ENCODE data around the gene ARL15. TPM values are rescaled to one million over a fixed set of nuclear protein-coding genes. Genes with fewer than 3 reads are reported as not detected.

The ARL15 gene
- polyA plus RNA-seq, 1 donor: 30.9 TPM

DNA sequence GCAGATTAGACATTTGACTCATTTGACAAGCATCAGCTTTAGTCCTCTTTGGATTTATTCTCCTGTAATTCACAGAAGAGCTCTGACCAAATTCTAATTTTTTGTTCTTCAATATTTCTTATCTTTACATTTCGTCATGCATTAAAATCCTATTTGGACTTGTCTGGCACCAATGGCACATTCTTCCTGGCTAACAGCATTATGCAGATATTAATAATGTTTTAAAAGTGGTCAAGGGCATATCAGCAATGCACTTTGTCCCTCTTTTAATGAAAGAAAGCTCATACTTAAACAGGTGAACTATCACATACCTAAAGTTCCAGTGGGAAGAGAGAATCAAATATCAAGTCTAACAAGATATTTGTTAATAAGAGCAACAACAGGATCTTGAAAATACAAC lies 270.4 kb downstream of the ARL15 start:
- no peak for DNase-seq

DNA sequence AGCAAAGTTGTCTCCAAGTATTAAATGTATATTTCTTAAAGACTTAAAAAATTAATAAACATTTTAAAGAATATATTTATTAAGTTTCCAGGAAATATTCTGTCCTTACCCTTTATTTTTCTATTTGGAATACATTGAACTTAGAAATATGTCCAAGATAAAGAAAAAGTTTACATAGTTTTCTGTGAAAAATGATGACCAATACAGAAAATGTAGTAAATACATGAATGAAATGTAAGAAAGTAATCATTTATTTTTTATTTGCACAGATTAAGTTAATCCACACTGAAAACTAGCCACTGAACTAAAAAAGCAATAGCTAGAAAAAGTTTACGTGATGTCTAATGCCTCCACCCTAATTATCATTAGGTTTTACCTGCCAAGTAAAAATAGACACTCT lies 273.2 kb downstream of the ARL15 start:
- no peak for DNase-seq

DNA sequence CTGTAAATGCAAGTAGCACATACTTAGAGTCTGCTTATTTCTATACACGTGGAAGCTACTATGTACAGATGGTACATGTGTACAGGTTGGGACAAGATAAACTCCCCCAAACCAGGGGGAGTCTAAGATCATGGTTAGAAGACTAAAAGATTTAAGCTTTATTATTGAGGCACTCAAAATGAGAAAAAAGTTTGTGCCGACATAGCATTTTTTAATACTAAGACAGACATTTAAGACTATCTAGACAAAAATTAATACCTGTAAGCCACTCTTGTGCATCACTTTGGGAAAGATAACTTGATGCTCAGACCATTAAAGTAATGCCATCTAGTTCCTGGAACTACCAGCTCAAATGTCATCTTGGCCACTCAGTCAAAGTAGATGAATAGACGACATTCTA lies 279.4 kb downstream of the ARL15 start:
- DNase-seq: no peak

DNA sequence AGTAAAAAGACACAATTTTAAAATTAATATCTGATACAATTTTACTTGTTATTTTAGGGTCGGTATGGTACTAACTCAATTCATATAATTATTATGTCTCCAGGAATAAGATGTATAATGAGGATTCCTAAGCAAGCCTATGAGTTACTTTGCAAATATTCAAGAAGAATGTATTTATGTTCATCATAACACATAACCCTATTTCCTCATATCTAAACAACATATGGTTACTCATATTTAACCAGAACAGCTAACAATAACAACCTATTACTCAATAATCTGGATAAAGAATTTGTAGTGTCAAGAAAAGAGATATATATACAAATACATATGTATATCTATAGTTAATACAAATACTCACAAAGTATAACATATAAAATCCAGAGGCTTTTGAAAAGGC lies 285.9 kb downstream of the ARL15 start:
- no peak for DNase-seq

DNA sequence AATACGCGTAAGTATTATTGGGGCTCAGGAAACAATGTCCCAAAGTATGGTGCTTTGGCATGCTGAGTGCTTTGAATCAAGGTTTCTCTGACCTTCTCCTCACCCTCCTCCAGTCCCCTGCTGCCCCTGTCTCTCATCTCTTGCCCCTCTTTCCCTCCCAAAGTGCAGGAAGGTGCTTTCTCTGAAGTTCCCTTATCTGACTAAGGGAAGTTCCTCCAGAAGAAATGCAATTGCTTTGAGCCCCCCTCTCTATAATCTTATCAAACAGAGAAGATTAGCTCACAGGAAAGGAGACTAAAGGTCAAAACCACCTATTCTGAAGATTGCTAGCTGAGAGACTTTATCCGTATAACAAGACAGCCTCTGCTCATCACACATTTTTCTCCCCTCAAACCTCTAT lies 288.1 kb downstream of the ARL15 start:
- DNase-seq: no peak

DNA sequence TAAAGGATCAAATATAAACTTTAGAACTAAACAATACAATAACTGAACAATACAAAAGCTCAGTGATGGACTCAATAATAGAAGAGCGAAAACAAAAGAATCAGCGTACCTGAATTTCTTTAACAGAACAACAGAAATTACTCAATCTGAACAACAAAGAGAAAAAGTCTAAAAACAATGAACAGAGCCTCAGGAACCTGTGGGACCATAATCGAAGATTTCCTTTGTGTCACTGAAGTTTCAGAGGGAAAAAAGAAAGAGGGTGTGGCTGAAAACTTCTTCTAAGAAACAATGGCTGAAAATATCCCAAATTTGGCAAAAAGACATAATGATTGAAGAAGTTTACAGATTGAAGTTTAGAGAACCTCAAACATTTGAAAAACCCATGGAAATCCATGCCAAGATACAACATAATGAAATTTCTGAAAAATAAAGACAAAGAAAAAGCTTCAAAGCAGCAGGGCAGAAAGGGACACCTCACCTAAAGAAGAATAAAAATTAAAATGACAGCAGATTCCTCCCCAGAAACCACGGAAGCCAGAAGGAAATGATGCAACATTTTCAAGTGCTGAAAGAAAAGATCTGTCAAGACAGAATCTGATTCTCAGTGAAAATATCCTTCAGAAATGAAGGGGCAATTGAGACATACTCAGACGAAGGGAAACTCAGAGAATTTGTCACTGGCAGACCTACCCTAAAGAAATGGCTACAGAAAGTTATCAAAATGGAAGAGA lies 288.8 kb downstream of the ARL15 start:
- no peak for DNase-seq

DNA sequence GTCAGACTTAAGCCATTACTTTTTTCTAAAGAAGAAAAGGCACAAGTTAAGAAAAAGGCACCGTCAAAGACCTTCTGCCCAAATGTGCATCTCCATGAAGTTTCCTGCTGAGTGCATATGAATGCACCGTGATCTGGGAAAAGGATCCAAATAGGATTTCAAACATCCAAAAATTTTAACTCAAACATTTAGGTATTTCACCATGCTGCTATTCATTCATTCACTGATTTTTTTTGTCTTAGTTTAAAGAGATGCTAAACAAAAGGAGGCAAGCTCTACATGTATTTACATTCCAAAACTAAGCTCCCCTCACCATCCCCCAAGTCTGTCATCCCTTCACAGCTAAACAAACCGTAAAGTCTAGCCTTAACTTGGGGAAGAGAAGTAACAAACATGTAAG lies 291.9 kb downstream of the ARL15 start:
- no peak for DNase-seq

DNA sequence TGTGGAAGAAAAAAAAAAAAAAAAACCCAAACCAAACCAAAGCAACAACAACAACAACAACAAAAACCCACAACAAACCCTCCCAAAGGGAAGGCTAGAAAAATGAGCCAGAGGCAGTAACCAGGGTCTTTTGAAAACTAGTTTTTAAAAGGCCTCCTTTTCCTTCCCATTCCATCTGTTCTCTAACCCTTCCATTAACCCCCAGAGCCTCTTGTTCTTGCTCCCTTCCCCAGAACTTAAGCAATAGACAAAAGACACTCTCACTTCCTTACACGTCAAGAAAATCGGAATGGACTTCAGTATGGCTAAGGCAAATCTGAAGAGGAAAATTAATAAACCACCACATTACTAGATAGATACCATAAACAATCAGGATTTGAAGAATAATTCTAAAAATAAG lies 292.8 kb downstream of the ARL15 start:
- no peak for DNase-seq

DNA sequence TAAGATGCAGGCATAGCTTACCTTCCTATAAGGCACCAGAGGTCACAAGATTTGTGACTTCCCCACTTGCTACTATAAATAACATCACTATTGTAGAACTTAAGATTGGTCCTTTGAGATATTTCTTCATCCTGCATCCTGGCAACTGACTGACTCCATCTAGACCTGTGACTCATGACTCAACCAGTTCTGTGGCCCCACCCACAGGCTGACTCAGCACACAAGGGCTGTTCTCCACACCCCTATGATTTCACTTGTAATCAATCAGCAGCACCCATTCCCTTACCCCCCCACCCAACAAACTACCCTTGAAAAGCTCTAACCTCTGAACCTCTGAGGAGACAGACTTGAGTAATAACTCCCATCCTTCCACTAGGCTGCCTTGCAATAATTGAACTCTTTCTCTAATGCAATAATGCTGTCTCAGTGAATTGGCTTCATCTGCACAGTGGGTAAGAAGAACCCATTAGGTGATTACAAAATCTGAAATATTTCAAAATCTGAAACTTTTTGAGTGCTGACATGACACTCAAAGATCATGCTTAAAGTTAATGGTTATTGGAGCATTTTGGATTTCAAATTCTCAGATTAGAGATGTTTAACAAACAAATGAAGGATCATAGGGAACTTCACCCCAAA lies 296.7 kb downstream of the ARL15 start:
- DNase-seq: no peak

DNA sequence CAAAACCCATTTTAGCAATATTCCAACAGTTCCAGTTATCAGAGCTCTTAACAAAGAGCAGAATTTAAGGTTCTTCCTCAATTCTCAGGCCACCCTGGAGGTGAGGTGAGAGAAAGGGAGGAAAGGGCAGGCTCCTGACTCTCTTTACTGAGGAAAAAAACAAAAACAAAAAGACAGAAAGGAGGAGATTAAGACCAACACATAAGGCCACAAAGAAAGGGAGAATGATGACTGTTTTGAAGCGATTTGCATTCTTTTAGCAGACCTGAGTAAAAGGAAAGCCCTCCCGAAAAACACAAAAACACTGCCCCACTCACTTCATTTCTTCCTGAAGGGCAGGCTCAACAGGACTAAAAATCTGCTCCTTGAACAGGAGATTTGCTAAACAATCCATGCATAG lies 300.5 kb downstream of the ARL15 start:
- no peak for DNase-seq

DNA sequence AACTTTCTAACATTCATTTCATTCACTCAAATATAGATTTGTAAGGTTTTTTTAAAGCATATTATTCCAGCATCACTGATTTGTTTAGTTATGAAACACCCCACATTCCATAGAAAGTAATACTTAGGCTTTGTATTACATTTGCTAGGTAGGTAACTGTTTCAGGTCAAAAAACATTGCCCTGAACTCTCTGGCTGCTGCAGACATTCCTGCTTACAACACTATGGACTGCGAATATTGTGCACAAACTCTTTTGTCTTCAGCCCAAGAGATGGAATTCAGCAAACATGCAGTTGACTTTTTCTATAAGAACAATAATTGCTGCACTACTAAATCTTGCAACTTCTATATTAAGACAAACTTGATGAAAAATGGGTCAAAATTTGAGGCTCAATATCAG lies 301.0 kb downstream of the ARL15 start:
- no peak for DNase-seq

DNA sequence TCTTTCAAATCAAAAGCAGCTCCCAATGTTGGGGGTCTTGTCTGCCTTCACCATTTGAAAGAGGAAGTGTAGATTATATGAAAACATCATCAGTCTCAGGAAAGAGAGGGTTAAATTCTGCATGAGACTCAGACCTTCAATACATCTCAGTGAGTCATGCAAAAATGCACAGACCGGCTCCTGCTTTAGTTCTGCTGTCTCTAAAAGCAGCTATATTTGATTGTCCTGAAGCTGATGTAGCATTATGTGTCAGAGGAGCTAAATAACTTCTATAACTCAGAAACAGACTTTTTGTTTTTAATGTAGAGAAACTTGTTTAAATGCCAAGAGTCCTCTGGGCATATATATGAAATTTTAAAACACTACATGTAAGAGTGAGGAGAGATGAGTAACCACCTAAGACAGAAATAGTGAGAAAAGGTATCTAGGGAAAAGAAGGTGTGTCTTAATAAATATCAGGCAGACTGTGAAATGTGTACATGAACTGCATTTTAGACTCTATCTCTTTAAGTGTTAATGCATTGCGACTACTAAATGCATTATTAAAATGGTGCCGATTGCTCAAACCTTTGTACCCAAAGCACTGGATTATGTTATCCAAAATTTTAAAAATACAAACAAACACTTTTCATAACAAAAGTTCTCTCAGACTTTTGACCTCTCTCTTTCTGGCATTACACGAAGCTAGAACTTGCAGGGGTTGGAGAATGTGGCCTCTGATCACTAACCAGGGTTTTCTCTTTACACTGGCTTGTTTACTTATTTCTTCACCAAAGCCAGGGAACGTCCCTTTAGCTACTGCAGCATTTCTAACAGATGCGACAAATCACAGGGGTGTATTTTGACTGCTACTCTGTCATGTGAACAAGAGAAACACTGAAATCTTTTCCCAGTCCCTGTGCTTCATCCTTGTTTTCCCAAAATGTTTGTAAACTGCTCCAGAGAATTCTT lies 302.3 kb downstream of the ARL15 start:
- peak; percentile 13 for DNase-seq

DNA sequence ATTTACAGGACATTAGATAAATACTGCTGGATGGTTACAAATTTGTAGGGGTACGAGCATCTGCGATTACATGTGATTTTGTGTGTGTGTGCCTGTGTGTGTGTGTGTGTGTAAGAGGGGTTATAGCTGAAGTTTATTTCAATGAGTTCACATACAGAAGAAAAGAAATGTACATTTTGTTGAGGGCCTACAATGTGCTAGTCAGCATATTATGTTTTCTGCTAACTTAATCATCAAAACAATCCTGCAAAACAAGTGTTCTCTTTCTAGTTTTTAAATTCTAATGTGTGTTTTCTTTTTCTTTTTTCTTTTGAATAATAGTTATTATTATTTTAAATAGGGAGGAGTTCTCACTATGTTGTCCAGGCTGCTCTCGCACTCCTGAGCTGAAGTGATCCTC lies 305.7 kb downstream of the ARL15 start:
- no peak for DNase-seq

DNA sequence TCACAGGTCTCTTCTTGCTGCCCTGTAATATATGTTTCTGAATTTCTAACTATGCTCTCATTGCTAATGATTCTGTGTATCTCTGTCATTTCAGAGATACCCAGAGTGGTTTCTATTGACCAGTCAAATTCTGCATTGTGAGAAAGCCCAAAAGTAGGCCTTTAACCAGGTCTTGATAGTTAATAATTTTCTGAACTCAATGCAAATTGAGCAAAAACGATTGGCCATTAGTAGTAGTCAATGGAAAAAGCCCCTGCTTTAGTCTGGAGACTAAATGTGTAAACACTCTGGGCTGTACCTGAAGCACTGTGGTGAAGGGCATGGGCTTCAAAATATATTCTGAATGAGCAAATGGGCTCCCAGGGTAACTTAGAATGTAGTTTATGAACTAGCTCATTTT lies 307.6 kb downstream of the ARL15 start:
- no peak for DNase-seq

DNA sequence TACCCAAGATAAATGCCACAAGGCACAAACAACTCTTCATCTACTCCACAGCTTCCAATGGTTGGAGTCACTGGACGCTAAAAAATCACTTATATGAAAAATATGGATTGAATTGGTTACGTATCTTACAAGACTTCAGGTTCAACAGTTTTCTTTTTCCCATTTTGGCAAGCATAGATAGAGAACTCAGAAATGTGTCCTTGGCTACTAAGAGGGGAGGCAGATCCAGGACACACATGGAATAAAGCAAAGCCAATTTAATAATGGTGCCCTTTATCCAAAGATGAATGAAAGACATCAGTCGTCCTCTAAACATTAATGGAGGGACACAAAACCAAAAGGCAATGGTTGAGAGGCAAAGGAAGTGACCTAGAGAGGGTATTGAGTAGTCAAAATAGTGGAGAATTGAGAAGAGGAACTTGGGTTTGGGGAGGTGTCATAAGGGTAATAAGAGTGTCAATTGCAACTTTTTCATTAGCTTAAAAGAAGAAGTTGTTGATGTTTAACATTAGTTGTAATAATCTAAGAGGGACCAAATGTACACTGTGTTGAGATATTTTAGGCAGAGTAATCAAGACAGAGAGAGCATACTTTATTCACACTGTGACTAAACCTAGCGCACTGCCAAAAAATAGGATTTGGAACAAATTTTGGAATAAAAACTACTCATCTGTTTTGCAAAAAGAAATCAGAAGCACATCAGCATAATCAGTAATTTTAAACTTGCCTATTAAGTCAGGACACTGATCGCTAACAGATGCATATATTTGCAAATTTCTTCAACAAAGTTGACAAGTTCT lies 308.2 kb downstream of the ARL15 start:
- no peak for DNase-seq

DNA sequence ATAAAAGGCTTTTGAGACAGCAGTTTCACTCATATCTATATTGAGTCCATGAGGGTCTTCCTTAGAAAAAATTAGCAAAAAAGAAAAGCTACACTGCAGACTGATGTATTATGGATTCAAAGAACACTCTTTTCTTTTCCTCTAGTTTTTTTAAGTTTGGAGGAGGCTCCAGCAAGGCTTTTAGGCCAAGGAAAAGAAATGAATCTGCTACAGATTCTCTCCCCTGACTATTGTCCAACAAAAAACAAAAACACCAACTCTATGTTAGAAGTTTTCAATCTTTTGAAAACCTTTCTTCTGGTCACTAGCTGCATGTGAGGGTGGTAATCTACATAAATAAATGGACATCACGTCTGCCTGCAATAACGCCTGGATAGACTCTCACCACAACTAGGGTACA lies 310.4 kb downstream of the ARL15 start:
- no peak for DNase-seq

DNA sequence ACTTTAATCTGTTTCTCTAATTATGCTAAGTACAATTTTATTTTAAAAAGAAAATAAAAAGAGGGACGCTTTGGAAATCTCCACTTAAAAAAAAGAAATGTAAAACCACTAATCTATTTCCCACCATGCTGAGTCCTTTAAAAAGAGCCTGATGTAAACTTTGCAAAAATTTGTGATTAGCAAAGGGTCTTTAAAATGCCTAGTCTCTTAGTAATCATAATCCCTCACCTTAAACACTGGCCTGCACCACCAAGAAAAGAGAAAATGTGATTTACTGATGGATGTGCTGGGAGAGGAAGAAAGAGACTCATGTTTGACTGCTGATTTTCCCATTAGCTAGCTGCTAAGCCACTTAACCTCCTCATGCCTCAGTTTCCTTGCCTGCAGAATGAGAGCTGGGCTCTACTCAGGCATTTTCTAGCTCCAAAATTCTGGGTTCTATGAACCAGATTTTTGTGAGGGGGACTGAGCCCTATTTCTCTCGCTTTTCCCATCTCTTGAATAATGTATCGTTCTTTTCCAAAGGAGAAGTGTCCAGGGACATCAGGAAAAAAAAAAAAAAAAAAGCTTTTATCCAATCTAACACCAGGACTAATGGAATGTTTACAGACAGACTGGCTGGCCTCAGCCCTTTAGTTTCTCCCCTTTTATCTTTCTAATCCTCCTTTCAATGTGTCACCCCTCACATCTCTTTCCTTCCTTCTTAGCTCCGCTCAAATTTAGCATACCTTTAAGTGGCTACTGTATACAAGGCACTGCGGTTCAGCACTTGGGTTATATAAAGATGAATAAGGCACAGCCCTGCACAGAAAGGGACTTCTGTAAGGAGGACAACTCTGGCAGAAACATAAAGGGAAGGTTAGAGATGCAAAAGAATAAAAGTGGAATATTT lies 312.4 kb downstream of the ARL15 start:
- no peak for DNase-seq

DNA sequence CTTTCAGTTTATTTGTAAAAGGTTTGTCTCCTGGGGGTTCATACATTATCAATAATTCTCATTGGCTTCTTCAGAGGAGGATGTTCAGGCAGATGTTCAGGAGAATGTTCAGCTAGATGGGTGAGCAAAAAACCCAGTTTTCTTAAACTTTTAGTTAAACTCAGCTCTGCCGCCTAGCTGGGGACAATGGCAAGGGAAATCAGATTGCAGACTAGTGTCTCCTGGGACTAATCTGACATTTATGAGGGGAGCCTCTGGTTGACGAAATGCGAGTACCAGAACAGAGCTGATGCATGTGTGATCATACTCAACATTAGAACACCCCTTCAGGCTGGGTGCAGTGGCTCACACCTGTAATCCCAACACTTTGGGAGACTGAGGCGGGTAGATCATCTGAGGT lies 314.4 kb downstream of the ARL15 start:
- DNase-seq: no peak

DNA sequence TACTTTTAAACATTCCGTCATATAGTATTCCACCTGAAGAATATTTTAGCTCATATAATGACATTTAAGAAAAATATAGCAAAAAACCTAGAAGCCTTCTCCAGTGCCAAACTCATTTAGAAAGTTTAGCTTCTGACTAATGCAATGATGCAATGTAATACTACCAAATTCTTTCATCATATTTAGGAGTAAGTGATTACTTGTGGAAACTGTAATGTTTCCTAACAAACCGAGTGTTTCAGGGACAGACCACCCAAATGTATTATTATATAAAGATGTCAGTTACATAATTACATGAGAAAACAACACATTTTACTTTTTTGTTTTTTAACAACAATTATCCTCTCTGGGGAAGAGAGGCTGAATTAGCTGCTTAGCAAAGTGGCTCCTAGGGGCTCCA lies 316.2 kb downstream of the ARL15 start:
- DNase-seq: no peak

DNA sequence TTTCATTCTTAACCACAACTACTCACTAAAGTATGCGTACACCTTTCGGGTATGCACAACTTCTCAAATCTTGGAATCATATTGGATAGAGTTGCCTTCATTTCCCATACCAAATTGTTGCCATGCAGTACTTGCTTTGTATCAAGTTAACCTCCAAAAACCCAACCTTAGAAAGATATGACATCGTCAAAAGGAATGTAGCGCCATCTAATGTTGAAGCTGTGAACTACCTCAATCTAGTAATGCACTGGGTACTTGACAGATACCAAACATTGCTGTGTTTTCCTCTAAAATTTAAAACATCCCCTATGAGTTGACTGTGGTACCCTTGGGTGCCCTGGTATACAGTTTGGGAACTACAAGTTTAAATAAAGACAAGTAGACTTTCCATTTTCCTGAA lies 318.4 kb downstream of the ARL15 start:
- DNase-seq: no peak

DNA sequence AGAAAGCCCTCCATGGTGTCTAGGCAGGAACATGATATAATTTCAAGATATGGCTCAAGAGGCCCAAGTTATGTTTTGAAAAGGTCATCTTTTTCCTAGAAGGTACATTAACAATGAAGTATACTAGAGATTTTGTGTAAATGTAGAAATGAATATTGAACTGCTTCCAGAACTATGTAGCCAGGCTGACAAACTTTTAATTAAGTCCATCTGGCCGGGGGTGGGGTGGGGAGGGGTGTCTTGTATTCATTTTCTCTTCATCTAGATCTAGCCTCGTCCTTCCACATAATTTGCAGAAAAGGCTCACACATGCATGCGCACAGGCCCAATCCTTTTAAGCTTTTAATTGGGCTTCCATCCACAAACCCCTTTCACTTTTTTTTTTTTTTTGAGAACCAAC lies 323.3 kb downstream of the ARL15 start:
- DNase-seq: no peak

Data from left kidney (tissue), 2 donors.